Kidney (tissue), 14 donors: ENCODE data around the gene THADA. TPM values are rescaled to one million over a fixed set of nuclear protein-coding genes. Genes with fewer than 3 reads are reported as not detected.

ENCODE experiments used
- DNase-seq, 5 donors: peaks; one replicate each; pipeline ENCODE4 v3.0.0-alpha.2; 2013 to 2020
- FAIRE-seq: peaks from 2 replicates; lab custom pipeline; 2012; peaks lifted over from hg19 to GRCh38; lab: Jason Lieb, UNC
- H3K27ac ChIP-seq, 2 donors: one replicate each; pipeline ENCODE4 v1.7.0; 2013; ENCODE audit warnings: low read depth in 2 of 2, low read length in 2 of 2, inconsistent platforms in 1 of 2
- H3K27me3 ChIP-seq: one replicate; pipeline ENCODE4 v1.7.1; 2013; ENCODE audit warnings: low read length, inconsistent platforms; ENCODE audit not compliant: control insufficient read depth, insufficient read depth
- H3K36me3 ChIP-seq, 3 donors: one replicate each; pipeline versions ENCODE4 v1.7.0 to v1.7.1; 2013; ENCODE audit warnings: low read length in 3 of 3, control low read depth in 1 of 3, inconsistent platforms in 1 of 3; ENCODE audit not compliant: insufficient read depth in 3 of 3, control insufficient read depth in 2 of 3
- H3K4me1 ChIP-seq, 3 donors: one replicate each; pipeline versions ENCODE4 v1.7.0 to v1.7.1; 2013; ENCODE audit warnings: low read length in 3 of 3, inconsistent platforms in 1 of 3, low read depth in 1 of 3; ENCODE audit not compliant: control insufficient read depth in 2 of 3, insufficient read depth in 2 of 3
- H3K4me3 ChIP-seq, 3 donors: one replicate each; pipeline versions ENCODE4 v1.7.0 to v1.8.1; 2013; ENCODE audit warnings: low read length in 3 of 3, control low read depth in 1 of 3, inconsistent platforms in 1 of 3
- H3K9ac ChIP-seq, 3 donors: one replicate each; pipeline versions ENCODE4 v1.7.0 to v1.7.1; 2013; ENCODE audit warnings: low read length in 3 of 3, control low read depth in 1 of 3, inconsistent platforms in 1 of 3
- H3K9me3 ChIP-seq, 3 donors: one replicate each; pipeline versions ENCODE4 v1.7.0 to v1.7.1; 2013; ENCODE audit warnings: low read length in 3 of 3, control low read depth in 1 of 3, inconsistent platforms in 1 of 3; ENCODE audit not compliant: control insufficient read depth in 2 of 3, insufficient read depth in 1 of 3
- intact Hi-C: fragments of 100-400 bp; cut with DNase I; formaldehyde crosslinking; loops from one replicate; pipeline ENCODE4 v1.11.1; 2022
- polyA plus RNA-seq: library from polyadenylated mRNA; stranded (reverse); fragments of 350-450 nt; fragmentation: Illumina TruSeq; extraction: RNeasy Lipid Tissue Mini Kit (QIAGEN cat#74804); gene quantifications from one replicate; pipeline ENCODE4 v1.2.3, GENCODE V29; 2014; ENCODE audit warnings: low read depth, low replicate concordance; ENCODE audit not compliant: insufficient read depth
- total RNA-seq: library from RNA; stranded (reverse); fragmentation: NEBNext Ultra II Directional; extraction: Animal tissue kit (Norgen Biotek cat#: 25700); gene quantifications from one replicate; pipeline ENCODE4 v1.2.1, GENCODE V29; 2021
- TF ChIP-seq, protein P1 (sequence below): IDR thresholded peaks from 3 replicates; pipeline ENCODE4 v1.5.1; 2012; ENCODE audit warnings: mild to moderate bottlenecking, moderate library complexity, borderline replicate concordance; ENCODE audit not compliant: insufficient read depth; ENCODE audit errors: extremely low read depth
- donor health status: control.
- donor health status: control.
- donor health status: control.
- donor health status: control.
- donor health status: control.
- donor health status: DM: yes; HTN: yes; CAD: no.
- donor health status: Normal renal cell carcinoma (clear cell type).

THADA gene
- total and polyA plus RNA-seq, 2 donors from 2014 or later = 21.4 to 45.1 TPM

DNA sequence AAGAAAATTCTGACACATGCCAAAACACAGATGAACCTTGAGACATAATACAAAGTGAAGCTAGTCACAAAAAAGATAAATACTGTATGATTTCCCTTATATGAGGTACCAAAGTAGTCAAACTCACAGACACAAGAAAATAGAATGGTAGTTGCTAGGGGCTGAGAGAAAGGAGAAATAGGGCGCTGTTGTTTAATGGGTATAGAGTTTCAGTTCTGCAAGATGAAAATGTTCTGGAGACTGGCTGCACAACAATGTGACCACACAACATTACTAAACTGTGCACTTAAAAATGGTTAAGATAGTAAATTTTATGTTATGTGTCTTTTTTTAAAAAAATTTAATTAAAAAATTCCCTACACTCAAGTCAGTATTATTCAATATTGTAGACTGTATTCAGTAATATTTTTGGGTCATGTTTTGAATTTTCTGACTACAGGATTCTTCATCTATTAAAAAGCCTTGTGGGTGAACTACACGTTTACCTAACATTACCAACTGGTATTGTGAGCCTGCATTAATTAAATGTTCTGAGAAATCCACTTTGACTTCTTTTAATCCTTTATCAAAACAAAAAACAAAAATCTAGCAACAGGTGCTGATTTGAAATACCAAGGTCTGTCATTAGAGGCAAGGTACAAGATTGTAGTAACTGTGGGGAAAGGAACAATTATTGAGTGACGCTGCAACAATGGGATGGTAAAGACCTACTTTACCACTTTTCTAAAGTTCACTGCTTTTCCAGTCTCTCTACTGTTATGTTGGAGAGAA lies 228.6 kb downstream of the THADA start:
- peak; percentile 37 for FAIRE-seq
- H3K27ac ChIP-seq = peak overlapping the region in 1 of 2 donors; percentile 7
- TF ChIP-seq, protein P1, sequence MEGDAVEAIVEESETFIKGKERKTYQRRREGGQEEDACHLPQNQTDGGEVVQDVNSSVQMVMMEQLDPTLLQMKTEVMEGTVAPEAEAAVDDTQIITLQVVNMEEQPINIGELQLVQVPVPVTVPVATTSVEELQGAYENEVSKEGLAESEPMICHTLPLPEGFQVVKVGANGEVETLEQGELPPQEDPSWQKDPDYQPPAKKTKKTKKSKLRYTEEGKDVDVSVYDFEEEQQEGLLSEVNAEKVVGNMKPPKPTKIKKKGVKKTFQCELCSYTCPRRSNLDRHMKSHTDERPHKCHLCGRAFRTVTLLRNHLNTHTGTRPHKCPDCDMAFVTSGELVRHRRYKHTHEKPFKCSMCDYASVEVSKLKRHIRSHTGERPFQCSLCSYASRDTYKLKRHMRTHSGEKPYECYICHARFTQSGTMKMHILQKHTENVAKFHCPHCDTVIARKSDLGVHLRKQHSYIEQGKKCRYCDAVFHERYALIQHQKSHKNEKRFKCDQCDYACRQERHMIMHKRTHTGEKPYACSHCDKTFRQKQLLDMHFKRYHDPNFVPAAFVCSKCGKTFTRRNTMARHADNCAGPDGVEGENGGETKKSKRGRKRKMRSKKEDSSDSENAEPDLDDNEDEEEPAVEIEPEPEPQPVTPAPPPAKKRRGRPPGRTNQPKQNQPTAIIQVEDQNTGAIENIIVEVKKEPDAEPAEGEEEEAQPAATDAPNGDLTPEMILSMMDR = no peak
- no peaks in the 10 kb centered on the region for H3K27me3 ChIP-seq
- no peaks in the 10 kb centered on the region for H3K36me3 ChIP-seq
- intact Hi-C loops = no loop called here
- DNase-seq = no peak
- no peaks in the 10 kb centered on the region for H3K9me3 ChIP-seq
- no peak overlapping the region for H3K4me3 ChIP-seq
- H3K4me1 ChIP-seq = peaks cover 11 to 24% (median 20%) of the 10 kb centered on the region in 3 donors
- no peak overlapping the region for H3K9ac ChIP-seq

- no peak overlapping the region for H3K4me3 ChIP-seq
- H3K4me1 ChIP-seq = peaks cover 0 to 5% (median 5%) of the 10 kb centered on the region in 3 donors
- no peak overlapping the region for H3K27ac ChIP-seq
- TF ChIP-seq, protein P1 = no peak
- FAIRE-seq (no peak), DNase-seq (no peak)
- no peaks in the 10 kb centered on the region for H3K9me3 ChIP-seq
- no peaks in the 10 kb centered on the region for H3K27me3 ChIP-seq
- intact Hi-C loops = no loop called here
- H3K36me3 ChIP-seq = no peaks in the 10 kb centered on the region
- no peak overlapping the region for H3K9ac ChIP-seq
Measured at GRCh38 chr2:43363120-43363519, 232.7 kb downstream of the THADA start.

- intact Hi-C loops = no loop called here
- TF ChIP-seq, protein P1 = no peak
- H3K4me1 ChIP-seq = peaks cover 0 to 5% (median 0%) of the 10 kb centered on the region in 3 donors
- DNase-seq (no peak), FAIRE-seq (no peak)
- no peaks in the 10 kb centered on the region for H3K36me3 ChIP-seq
- H3K4me3 ChIP-seq = no peak overlapping the region
- H3K27ac ChIP-seq = no peak overlapping the region
- H3K9ac ChIP-seq = no peak overlapping the region
- no peaks in the 10 kb centered on the region for H3K27me3 ChIP-seq
- H3K9me3 ChIP-seq = no peaks in the 10 kb centered on the region
Measured at GRCh38 chr2:43361286-43361685, 234.6 kb downstream of the THADA start.
